ENCODE results near the gene ACOT8.

ACOT8 gene

DNA sequence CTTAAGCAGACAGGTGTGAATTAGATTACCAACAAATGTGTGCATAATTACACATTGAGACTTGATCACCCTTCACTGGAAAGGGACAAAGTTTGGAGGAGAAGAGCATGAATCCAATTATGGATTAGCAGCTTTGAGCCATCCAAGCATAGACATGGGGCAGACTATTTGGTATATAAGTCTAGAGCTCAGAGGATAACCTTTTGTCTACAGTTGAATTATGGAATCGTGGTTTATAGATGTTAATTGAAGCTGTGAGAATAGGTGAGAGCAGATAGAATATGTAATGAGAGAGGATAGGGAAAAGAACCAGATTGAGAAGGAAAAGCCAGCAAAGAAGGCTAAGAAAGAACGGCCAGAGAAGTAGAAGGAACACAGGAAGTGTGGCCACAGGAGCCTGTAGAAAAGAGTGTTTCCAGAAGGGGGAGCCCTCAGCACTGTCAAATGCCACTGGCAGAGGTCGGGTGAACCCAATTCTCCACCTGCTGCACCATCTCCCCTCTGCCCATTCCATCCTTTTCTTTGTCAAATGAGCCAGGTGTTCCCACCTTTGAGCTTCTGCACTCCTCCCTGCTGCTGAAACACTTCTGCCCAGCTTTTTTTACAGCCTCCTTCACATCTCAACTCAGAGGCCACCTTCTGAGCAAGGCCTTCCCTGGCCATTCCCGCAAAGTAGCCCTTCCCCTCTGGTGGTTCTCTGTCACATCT is 58.1 kb downstream of the ACOT8 start:
- TF ChIP-seq, protein P1, sequence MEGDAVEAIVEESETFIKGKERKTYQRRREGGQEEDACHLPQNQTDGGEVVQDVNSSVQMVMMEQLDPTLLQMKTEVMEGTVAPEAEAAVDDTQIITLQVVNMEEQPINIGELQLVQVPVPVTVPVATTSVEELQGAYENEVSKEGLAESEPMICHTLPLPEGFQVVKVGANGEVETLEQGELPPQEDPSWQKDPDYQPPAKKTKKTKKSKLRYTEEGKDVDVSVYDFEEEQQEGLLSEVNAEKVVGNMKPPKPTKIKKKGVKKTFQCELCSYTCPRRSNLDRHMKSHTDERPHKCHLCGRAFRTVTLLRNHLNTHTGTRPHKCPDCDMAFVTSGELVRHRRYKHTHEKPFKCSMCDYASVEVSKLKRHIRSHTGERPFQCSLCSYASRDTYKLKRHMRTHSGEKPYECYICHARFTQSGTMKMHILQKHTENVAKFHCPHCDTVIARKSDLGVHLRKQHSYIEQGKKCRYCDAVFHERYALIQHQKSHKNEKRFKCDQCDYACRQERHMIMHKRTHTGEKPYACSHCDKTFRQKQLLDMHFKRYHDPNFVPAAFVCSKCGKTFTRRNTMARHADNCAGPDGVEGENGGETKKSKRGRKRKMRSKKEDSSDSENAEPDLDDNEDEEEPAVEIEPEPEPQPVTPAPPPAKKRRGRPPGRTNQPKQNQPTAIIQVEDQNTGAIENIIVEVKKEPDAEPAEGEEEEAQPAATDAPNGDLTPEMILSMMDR (IDR thresholded peaks at IDR 0.05): peak; percentile 70

DNA sequence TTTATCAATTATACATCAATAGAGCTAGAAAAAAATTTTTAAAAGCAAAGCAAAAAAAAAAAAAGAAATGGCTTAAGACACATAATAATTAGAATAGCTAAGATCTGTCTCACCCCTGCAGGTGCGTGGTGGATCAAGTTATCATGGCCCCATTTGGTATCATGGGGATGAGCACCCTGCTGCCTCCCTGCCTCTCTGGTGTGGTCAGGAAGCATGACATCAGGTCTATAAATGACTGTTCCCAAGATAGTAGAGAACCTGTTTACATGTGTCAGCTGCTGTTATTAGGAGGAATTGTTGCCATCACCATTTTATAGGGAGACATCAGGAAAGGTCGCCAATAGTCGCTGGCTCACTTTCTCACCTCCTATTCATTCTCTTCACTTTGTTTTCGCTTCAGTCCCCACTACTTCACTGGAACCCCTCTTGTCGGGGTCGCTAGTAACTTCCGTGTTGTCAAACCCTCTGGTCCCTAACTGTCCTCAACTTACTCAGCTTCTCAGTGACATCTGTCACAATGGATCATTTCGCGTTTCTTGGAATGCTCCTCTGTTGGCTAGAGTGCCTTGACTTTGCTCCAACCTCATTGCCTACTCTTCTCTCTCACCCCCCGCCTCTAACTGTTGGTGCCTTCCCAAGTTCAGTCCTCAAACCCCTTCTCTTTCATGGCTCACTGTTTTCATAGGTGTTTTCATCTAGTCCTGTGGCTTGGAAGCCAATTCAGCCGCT is 60.7 kb downstream of the ACOT8 start:
- TF ChIP-seq, protein P1 (IDR thresholded peaks at IDR 0.05): no peak

DNA sequence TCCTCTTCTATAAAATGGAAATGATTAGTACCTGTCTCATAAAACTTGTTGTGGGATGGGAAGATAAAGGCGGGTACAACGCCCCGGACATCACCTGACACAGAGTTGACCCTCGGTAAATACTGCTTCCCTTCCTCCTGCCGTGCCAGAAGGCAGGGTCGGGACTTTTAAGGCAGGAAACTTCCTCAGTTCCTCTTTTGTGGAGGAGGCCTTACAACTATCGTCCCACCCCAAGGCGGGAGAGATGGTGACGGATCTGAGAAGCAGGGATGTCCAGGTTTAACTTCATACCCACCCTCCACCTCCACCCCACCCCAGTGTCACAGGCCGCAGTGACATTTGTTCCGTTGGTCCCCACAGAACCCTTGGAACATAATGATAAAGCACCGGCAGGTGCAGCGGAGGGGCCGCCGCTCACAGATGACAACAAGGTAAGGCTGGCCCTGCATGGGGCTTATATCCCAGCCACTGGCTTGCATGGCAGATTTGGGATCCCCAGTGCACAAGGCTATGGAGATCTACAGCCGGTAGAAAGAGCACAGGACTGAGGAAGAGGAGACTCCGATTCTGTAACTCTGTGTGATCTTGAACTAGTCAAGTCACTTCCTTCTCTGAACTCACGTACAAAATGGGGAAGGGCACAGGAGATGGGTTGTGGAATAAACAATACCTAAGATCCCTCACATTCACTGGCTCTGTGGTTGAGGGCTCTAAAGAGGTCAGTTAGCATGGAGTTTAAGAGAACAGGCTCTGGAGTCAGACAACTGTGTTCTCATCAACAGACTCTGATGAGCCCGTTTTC is 64.7 kb downstream of the ACOT8 start:
- TF ChIP-seq, protein P1 (IDR thresholded peaks at IDR 0.05): no peak

All from LNCAP (cell line).